HG03439 (cell line): ENCODE results near the gene KCNMA1.
"Not testable (repeated sequence)": the region's sequence is repeated elsewhere in the genome, so short reads cannot be mapped to it uniquely, and the experiment has no call there.

ENCODE experiments used
- ATAC-seq: cut with Tn5 transposase; IDR thresholded peaks from one replicate; pipeline ENCODE4 v1.9.1; 2021; ENCODE audit warnings: mild to moderate bottlenecking, moderate library complexity; ENCODE audit not compliant: unreplicated experiment

Gene KCNMA1

DNA sequence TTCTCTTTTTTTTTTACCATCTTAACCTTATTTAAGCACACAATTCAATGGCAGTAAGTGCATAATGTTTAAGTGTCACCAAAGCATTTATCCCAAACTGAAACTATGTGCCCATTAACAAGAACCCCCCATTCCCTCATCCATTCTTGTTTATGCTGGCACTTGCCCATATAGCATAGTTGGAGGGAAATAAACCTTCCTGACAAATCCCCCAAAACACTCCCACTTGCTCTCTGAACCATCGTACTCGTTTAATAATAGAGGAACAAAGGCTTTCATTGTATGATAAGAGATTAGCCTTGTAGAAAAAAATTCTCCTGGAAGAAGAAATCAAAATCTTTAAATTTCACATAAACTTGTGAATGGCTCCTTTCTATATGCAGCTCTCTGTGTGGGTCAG lies 26.4 kb upstream of the KCNMA1 start:
- no peak for ATAC-seq

DNA sequence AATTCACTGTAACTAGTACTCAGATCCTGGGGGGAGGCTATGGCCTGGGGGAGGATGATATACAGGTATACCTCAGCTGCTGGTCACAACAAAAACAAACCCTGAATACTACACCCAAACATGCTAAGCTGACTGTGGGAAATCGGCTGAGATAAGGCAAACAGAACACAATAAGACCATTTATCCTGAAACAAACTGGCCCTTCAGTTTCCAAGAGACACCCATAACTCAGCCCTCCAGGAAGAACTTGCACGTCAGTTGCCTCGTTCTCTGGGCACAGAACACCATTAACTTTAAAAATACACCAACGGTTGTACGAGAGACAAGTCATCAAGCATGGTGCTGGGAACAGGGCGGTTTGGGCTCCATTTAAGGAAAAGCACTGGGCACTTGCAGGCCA lies 24.1 kb upstream of the KCNMA1 start:
- no peak for ATAC-seq

DNA sequence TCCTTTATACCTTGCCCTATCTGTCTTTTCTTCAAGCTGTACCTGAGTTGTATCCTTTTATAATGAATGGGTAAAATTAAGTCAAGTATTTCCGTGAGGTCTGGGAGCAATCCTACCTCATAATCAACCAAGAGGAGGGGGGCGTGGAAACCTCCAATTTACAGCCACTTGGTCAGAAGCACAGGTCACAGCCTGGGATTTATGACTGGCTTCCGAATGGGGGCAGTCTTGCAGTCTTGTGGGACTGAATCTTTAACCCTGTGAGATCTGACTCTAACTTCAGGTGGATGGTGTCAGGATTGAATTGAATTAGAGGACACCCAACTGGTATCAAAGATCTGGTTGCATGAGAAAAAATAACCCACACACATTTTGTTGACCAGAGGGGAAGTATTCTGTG lies 23.5 kb upstream of the KCNMA1 start:
- no peak for ATAC-seq

DNA sequence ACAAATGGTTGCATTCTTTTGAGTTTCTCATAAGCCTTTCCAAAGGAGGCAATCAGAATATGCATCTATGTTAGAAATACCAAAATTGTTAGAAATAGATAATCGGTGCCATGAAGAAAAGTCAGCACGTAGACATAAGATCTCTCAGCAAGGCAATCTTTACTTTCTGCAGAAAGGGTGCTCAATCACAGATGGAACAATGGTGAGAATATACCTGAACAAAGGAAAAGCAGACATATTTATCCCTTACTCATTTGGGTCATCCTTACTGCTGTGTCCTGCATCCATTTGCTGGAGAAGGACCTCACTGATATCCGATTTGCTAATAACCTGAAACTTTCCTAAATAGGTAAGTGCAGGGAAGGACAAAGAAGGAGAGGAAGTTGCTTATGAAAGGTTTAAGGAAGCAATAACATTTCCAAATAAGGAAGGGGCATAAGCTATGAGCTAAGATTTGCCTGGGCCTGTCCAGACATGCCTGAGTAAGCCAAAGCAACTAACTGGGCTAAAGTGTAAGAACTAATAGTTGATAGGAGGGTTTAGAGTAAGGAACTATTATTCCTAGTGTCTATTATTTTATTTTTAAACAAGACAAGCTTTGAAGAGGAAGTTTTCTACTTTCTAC lies 21.6 kb upstream of the KCNMA1 start:
- ATAC-seq = not testable (repeated sequence)

DNA sequence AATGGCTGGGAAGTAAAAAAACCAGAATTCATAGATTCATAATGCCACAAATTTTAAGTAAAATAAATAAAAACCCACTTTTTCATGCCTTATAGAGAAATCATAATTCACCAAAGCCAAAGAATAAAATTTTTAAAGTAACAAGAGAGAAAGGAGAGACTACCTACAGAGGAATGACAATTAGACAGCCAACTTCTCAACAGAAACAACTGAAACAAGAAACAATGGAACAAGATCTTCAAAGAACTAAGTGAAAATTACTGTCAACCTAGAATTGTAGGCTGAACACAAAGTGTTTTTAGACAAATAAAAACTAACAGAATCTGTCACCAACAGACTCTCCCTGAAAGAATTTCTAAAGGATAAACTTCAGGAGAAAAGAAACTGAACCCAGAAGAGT lies 15.6 kb upstream of the KCNMA1 start:
- ATAC-seq = no peak

DNA sequence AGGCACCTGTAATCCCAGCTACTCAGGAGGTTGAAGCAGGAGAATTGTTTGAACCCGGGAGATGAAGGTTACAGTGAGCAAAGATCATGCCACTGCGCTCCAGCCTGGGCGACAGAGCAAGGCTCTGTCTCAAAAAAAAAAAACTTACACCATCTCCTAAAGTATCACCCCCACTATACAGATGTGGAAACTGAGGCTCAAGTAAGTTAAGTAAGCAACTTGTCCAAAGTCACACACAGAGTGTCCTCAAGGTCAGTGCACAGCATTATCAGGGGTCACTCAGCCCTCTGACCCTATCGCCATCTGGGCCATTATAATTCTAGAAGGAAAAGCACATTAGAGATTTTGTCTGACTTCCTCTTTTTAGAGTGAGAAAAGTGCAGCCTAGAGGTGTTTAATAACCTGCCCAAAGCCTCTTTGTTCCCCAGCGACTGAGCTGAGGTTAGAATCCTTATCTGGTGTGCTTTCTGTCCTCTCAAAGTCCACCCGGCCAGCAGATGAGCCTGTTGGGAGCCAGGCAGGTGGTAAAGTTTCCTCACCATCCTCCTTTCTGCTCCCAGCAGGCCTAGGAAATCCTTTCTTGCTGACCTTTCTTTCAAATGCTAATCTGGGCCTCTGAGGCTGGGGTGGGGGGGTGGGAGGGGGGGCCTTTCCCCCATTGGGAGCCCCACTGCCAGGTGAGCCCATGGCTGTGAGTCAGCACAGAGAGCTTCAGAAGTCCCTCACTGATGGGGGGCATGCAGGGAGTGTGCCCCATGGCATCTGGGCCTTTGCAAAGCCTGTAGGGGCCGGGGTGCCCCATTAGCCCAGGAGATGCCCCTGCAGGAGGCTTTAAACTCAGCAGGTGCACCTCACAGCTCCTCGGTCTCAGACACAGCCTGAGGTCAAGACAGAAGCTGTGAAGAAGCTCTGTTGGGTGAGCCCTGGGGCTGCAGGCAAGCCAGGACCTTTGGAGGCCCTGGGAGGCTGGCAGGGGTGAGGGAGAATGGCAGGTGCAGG lies 12.0 kb upstream of the KCNMA1 start:
- ATAC-seq = no peak

DNA sequence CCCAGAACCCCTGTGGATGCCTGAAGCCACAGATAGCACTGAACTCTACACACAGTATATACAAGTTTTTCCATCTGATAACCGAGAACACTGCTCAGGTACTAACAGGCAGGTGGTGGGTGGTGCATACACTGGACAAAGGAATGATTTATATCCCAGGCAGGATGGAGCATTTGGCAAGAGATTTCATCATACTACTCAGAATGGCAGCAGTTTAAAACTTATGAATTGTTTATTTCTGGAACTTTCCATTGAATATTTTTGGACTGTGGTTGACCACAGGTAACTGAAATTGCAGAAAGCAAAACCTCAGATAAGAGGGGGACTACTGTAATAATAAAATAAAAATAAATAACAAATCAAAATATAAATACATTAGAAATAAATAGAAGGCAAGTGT lies 10.9 kb upstream of the KCNMA1 start:
- ATAC-seq = no peak

DNA sequence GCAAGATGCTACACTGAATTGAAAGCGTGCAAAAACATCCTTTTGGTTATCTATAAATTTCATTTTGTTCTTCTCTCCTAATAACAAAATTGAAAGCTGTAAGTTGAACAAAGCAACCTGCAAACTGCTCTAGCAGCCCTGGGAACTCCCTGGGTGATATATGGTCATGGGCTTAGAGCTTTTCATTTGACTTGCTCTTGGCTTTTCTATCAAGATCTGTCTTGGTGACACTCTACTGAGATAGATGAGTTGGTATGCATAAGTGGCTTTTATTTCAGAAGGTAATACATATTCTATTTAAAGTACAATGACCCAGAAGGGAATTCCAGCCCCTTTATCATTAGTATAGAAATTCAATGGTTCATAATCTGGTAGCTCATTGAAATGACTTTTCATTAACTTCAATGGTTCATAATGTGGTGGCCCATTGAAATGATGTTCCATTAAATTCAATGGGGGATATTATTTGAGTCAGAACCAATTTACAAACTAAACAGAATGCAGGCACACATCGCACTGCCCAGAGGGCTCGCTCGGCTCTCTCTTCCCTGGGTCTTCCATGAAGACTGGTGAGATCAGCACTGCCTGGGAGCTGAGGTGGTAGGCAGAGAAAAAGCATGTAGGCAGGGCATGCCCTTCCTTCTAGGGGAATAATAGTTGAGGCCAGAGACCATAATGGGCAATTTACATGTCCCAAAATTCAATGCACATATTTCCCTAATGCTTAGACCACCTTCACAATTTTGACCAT lies 10.1 kb upstream of the KCNMA1 start:
- no peak for ATAC-seq

DNA sequence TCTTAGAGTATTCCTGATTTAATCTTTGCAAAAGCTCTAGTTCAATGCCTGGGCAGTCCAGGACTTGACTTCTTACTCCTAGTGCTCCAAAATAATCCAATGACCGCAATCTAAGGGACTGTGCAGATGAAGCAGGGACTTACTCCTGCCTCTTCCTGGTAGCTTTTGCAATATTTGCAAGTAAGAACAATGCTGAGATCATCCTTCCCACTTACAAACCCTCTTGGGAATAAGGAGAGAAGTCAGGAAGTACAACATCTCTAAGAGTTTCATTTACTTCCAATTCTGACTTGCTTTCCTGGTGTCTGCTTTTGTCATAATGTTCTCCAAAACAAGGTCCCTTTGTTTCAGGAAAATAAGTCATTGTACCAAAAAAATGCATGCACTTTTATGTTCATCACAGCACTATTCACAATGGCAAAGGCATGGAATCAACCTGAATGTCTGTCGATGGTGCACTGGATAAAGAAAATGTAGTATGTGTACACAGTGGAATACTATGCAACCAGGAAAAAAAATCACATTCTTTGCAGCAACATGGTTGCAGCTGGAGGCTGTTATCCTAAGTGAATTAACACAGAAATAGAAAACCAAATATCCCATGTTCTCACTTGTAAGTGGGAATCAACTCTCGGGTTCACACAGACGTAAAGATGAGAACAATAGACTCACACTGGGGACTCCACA lies 7.1 kb upstream of the KCNMA1 start:
- ATAC-seq = no peak

DNA sequence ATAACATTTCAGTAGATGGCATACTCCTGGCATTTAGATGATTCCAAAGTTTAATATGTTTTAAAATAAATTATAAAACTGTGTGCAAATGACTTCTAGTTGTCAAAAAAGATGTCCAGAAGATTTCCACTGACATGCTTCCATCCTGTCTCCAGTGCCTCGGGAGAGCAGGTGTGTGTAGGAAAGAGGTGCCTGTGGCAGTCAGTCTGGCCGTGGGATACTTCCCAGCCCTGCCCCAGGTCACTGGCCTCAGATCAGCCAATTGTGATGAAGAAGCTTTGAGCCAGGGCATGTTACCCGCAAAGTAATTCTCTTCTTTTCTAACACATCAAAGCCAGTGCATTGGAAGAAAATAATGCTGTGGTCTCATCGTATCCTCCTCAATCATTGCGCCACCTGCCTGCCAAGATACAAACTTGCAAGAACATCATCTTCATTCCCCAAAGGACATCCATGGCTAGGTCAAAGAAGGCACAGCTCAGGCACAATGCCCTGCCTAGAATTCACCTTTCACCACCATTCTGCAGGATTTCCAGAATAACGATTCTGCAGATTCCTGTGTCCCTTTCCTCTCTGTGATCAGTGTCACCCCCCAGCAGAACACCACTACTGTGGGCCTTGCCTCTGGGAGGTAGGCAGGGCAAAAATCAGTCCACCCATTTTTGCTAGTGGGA lies 6.3 kb upstream of the KCNMA1 start:
- no peak for ATAC-seq

DNA sequence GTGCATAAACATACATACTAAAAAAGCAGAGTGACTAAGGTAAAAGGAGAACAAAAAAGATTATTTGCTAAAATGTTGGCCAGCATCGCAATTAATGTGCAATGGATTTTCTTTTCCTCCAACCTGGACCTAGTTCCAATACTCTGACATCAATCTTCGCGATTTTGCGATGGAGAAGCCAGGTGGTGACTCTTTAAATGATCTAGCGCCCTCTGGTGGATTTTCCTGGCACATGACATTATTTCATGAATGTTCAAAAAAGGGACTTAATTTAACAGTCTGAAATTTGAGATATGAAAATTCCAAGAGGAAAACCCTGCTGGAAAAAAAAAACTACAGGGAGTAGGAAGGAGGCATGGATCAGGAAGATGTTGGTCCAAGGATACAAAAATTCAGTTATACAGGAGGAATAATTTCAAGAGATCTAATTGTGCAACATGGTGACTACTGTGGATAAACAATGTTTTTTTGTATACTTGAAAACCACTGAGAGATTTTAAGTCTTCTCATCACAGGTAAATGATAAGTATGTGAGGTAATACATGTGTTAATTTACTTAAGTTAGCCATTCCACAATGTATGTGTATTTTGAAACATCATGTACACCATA lies 4.3 kb upstream of the KCNMA1 start:
- no peak for ATAC-seq

DNA sequence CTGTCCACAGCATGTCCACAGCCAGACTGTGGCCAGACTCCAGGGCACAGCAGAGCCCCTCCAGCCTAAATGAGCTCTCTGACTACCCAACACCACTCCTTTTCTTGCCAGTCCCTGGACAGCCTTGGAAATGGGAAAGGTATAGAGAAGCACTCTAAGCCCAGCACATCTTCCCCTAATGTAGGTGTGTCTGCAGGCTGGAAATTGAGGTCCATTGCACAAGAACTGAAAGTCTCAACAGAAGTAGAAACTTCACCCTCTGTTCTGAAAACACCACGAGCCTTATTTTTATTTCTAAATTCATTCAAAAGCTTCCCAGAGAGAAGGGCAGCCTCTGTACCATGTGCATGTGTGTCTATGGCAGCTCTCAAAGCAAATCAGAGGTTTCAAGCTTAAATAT lies 3.7 kb upstream of the KCNMA1 start:
- ATAC-seq = no peak

DNA sequence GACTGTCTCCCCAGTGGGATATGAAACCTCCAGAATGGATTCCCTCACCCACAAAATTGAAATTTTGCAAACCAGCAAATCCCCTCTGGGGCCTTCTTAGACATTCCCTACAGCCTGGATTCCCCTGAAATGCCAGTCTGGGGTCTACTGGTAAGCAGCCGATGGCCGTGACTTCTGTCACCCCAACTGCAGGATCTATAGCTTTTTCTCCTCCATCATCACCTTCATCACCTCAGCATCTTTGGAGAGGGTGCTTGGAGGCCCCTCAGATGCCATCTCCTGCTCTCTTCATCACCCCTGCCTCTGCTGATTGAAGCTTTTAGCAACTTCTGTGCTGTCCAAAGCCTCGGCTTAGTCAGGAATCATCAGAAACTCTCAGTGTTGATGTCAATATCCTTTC lies 2.6 kb upstream of the KCNMA1 start:
- no peak for ATAC-seq

DNA sequence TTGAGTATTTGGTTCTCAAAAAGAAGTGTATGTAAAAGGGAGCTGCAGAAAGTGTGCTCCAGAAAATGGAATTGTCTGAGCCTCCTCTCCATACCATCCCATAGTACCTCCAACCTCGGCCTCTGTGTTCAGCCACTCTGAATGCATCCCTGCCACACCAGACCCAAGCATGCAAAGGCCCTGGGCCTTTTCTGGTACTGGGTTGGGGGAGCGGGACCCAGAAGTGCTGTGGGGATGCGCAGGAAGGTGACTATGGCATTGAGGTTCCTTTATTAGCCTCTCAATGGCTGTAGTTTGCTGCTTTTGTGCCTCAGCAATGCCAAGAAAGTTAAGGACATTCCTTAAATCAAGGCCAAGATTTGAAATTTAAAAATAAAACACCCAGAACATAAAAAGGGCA lies 2.1 kb upstream of the KCNMA1 start:
- ATAC-seq = no peak

DNA sequence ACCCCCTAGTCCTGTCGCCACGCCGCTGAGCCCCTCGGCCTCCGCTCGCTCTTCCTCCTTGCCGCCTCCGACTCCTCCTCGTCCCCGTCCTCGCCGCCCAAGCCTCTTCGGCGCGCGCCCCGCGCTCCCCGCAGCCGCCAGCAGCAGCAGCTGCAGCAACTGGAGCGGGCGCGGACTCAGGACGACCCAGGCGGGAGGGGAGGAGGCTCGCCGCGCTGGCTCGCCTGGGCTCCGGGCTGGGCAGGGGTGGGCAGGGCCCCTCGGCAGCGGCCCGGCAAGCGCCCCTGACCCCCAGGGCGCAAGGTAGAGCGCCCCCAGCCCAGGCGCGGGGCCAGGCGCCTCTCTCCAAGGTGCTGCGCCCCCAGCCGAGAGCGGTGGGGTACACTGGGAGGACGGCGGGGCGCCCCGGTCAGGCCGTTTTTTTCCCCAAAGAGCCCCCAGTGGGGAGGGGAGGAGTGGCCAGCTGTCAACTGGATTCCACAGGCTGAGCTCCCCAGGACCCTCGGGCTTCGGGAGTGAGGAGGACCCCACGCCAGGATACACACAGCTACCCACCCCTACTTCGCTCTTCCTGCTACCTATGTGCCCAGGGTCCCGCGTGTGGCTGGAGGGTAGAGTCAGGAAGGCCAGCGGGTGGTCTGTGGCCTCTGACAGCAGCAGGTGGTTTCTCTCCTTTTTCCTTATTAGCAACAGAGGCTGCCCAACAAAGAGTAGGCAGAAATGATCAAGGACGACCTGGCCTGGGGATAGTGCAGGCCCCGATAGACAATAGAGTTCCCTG lies 903 bp upstream of the KCNMA1 start:
- ATAC-seq = peak; percentile 28

DNA sequence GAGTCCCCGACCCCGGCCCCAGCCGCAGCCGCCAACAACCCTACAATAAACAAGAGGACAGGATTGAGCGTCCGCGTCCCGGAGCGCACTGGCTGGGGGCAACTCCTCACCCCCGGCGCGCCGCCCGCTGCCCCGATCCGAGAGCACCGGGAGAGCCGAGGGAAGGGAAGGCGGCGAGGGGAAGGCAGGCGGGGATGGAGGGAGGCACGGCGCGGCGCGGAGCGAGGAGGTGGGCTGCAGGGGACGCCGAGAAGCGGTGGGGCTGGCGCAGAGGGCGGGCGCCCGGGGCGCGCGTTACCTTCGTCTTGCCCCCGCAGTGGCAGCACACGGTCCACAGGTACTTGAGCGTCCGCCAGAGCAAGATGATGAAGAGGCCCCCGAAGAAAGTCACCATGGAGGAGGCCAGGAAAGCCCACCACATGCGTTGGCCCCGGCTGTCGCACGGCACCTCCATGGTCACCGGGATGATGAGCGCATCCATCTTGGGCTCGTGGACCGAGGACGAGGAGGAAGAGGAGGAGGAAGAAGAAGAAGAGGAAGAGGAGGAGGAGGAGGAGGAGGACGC lies 559 bp downstream of the KCNMA1 start:
- no peak for ATAC-seq

DNA sequence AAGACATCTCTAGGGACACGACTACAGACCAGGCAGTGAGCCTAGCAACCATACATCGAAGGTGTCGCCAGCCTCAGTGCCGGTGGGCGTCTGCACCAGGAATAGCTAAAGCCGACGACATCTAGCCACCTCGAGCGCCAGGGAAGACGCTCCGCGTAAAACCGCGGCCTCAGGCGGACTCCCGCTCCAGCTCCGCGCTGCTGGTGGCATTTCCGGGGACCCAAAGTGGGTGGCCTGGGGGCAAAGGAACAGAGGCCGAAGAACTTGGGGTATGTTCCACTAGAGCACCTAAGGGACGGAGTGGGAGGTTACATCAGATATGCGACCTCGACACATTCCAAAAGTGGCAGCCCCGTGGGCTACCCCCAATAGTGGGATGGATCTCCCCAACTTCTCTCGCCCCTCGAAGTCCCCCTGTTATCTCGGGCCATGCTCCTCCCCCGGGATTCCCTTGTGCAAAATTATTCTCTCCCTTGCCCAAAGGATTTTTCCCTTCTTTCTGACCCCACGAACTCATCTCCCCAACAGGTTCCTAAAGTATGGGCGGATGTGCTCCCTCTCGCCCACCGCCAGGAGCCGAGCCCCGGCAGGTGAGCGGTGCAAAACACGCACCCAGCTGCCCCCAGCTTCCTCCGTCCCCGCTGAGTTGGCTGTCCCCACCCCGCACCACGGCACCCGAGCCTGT lies 1.2 kb downstream of the KCNMA1 start:
- no peak for ATAC-seq
